Lower lobe of right lung (tissue), 2 donors: Measurements from ENCODE around the gene POLR1A. TPM values are rescaled to one million over a fixed set of nuclear protein-coding genes. Genes with fewer than 3 reads are reported as not detected.
A peak's percentile ranks its signal among the peaks of the same experiment; 100 is the strongest.

Source experiments
- ATAC-seq, 2 donors: fragments of 200-7000 bp; cut with Tn5 transposase; one replicate each; pipeline ENCODE4 v1.9.1; 2020 to 2022; ENCODE audit warnings: mild to moderate bottlenecking in 2 of 2, moderate library complexity in 2 of 2
- DNase-seq: peaks from one replicate; pipeline ENCODE4 v3.0.0-alpha.2; 2020
- H3K27ac ChIP-seq: fragments of 200-600 bp; one replicate; pipeline ENCODE4 v1.8.0; 2022
- H3K27me3 ChIP-seq: fragments of 200-600 bp; one replicate; pipeline ENCODE4 v1.8.0; 2022; ENCODE audit warnings: low read depth
- H3K36me3 ChIP-seq: fragments of 200-600 bp; one replicate; pipeline ENCODE4 v1.8.0; 2022; ENCODE audit warnings: mild to moderate bottlenecking
- H3K4me1 ChIP-seq: fragments of 200-600 bp; one replicate; pipeline ENCODE4 v1.8.0; 2022
- H3K4me3 ChIP-seq: fragments of 200-600 bp; one replicate; pipeline ENCODE4 v1.8.0; 2022; ENCODE audit warnings: mild to moderate bottlenecking
- H3K9me3 ChIP-seq: fragments of 200-600 bp; one replicate; pipeline ENCODE4 v1.8.0; 2022
- CTCF ChIP-seq: fragments of 200-600 bp; IDR thresholded peaks from one replicate; pipeline ENCODE4 v1.8.0; 2022; ENCODE audit warnings: antibody characterized with exemption, mild to moderate bottlenecking
- intact Hi-C: fragments of 100-400 bp; cut with DNase I; formaldehyde crosslinking; loops from one replicate; pipeline ENCODE4 v1.11.0; 2022
- total RNA-seq: library from RNA; stranded (reverse); fragmentation: NEBNext Ultra II Directional; extraction: Animal tissue kit (Norgen Biotek cat#: 25700); gene quantifications from one replicate; pipeline ENCODE4 v1.2.1, GENCODE V29; 2021
- donor health status: DM: no; HTN: yes; CAD: no; lungs with severe emphysema.

Gene POLR1A
- total RNA-seq, 1 donor from 2014 or later, result 22.2 TPM

GRCh38 chr2:86135653-86136052 is 30.0 kb upstream of the POLR1A start:
- intact Hi-C loops, result no loop called here

GRCh38 chr2:86134709-86135108 is 29.0 kb upstream of the POLR1A start:
- H3K27me3 ChIP-seq, result no peaks in the 10 kb centered on the region
- ATAC-seq (no peak), DNase-seq (no peak)
- H3K4me3 ChIP-seq, result no peak overlapping the region
- intact Hi-C loops, result no loop called here
- H3K4me1 ChIP-seq, result no peaks in the 10 kb centered on the region
- TF ChIP-seq CTCF, result no peak
- H3K27ac ChIP-seq, result no peak overlapping the region
- H3K9me3 ChIP-seq, result no peaks in the 10 kb centered on the region
- peaks cover 100% of the 10 kb centered on the region for H3K36me3 ChIP-seq

More at GRCh38 chr2:86135653-86136052, 30.0 kb upstream of the POLR1A start:
- H3K4me3 ChIP-seq, result no peak overlapping the region
- no peak overlapping the region for H3K27ac ChIP-seq
- ATAC-seq (no peak), DNase-seq (no peak)
- no peaks in the 10 kb centered on the region for H3K27me3 ChIP-seq
- no peaks in the 10 kb centered on the region for H3K9me3 ChIP-seq
- H3K4me1 ChIP-seq, result no peaks in the 10 kb centered on the region
- no peak for TF ChIP-seq CTCF
- H3K36me3 ChIP-seq, result peaks cover 98% of the 10 kb centered on the region

GRCh38 chr2:86124683-86125082 is 19.0 kb upstream of the POLR1A start:
- intact Hi-C loops, result no loop called here
- Histone ChIP-seq H3K27me3 (no peaks in the 10 kb centered on the region), H3K9me3 (no peaks in the 10 kb centered on the region), H3K4me3 (no peak overlapping the region), H3K4me1 (no peaks in the 10 kb centered on the region), H3K36me3 (peaks cover 100% of the 10 kb centered on the region), H3K27ac (no peak overlapping the region)
- no peak for TF ChIP-seq CTCF
- DNase-seq (no peak), ATAC-seq (no peak)

GRCh38 chr2:86123328-86123925 is 17.7 kb upstream of the POLR1A start:
- Histone ChIP-seq H3K27ac (no peak overlapping the region), H3K36me3 (peaks cover 100% of the 10 kb centered on the region), H3K4me3 (no peak overlapping the region), H3K27me3 (no peaks in the 10 kb centered on the region), H3K9me3 (no peaks in the 10 kb centered on the region), H3K4me1 (no peaks in the 10 kb centered on the region)
- DNase-seq, result no peak
- TF ChIP-seq CTCF, result no peak
- intact Hi-C loops, result no loop called here
- ATAC-seq, result peak; percentile 45 to 56

GRCh38 chr2:86118130-86118529 is 12.4 kb upstream of the POLR1A start:
- H3K4me3 ChIP-seq, result no peak overlapping the region
- intact Hi-C loops, result no loop called here
- ATAC-seq (no peak), DNase-seq (no peak)
- H3K27ac ChIP-seq, result no peak overlapping the region
- no peaks in the 10 kb centered on the region for H3K9me3 ChIP-seq
- H3K4me1 ChIP-seq, result no peaks in the 10 kb centered on the region
- TF ChIP-seq CTCF, result no peak
- peaks cover 100% of the 10 kb centered on the region for H3K36me3 ChIP-seq
- H3K27me3 ChIP-seq, result no peaks in the 10 kb centered on the region
